ENCODE measurements around the gene PITRM1.

PITRM1 gene

GRCh38 chr10:3102720-3103427 is 69.7 kb downstream of the PITRM1 start:
- DNase-seq (ENCODE audit: low read depth in 2 of 2) = no peak

GRCh38 chr10:3100856-3101640 is 71.5 kb downstream of the PITRM1 start:
- no peak for DNase-seq (ENCODE audit: low read depth in 2 of 2)

- no peak for DNase-seq (ENCODE audit: low read depth in 2 of 2)
These were observed 72.3 kb downstream of the PITRM1 start for GRCh38 chr10:3100093-3100792.

- no peak for DNase-seq (ENCODE audit: low read depth in 2 of 2)
These were observed 73.1 kb downstream of the PITRM1 start for GRCh38 chr10:3099291-3100092.

GRCh38 chr10:3098689-3099088 is 73.9 kb downstream of the PITRM1 start:
- no peak for DNase-seq (ENCODE audit: low read depth in 2 of 2)

- DNase-seq (ENCODE audit: low read depth in 2 of 2) = no peak
These were observed 75.4 kb downstream of the PITRM1 start for GRCh38 chr10:3097160-3097559.

- DNase-seq (ENCODE audit: low read depth in 2 of 2) = no peak
These were observed 76.4 kb downstream of the PITRM1 start for GRCh38 chr10:3096149-3096548.

GRCh38 chr10:3095373-3096139 is 77.0 kb downstream of the PITRM1 start:
- DNase-seq (ENCODE audit: low read depth in 2 of 2) = peak; percentile 40 to 55

GRCh38 chr10:3094609-3095036 is 78.0 kb downstream of the PITRM1 start:
- no peak for DNase-seq (ENCODE audit: low read depth in 2 of 2)

- no peak for DNase-seq (ENCODE audit: low read depth in 2 of 2)
These were observed 78.6 kb downstream of the PITRM1 start for GRCh38 chr10:3093996-3094395.

- DNase-seq (ENCODE audit: low read depth in 2 of 2) = no peak
These were observed 80.7 kb downstream of the PITRM1 start for GRCh38 chr10:3091921-3092320.

- no peak for DNase-seq (ENCODE audit: low read depth in 2 of 2)
These were observed 81.4 kb downstream of the PITRM1 start for GRCh38 chr10:3090914-3091787.

- DNase-seq (ENCODE audit: low read depth in 2 of 2) = no peak
These were observed 82.2 kb downstream of the PITRM1 start for GRCh38 chr10:3090388-3090787.

All from stimulated activated CD8-positive, alpha-beta memory T cell treated with anti-CD3 and anti-CD28 coated beads, Interleukin-7, amount 100 ng/mL, for 4 hours (primary cell).